Omental fat pad (tissue), 4 donors: ENCODE results near the gene EID1. TPM values are rescaled to one million over a fixed set of nuclear protein-coding genes. Genes with fewer than 3 reads are reported as not detected.

ENCODE experiments used
- ATAC-seq: fragments of 150-250 bp; one replicate; pipeline ENCODE4 v1.9.1; 2016; ENCODE audit warnings: mild to moderate bottlenecking, moderate library complexity; ENCODE audit not compliant: low FRiP score
- DNase-seq: peaks from one replicate; pipeline ENCODE4 v3.0.0-alpha.2; 2019; ENCODE audit warnings: low spot score
- total RNA-seq, 4 donors: library from RNA; depleted of rRNA; stranded (reverse); fragments of >200 nt; gene quantifications; one replicate each; pipeline ENCODE4 v1.1.0, GENCODE V29; 2016
- TF ChIP-seq, protein P1 (sequence below), 3 donors: fragments of 450-650 bp; IDR thresholded peaks; one replicate each; pipeline ENCODE4 v1.5.1; 2016 to 2017; ENCODE audit warnings: antibody characterized with exemption in 3 of 3, mild to moderate bottlenecking in 3 of 3, moderate library complexity in 2 of 3

Gene EID1
- total RNA-seq, 4 donors from 2014 or later, result 152 to 235 (median 216) TPM

DNA sequence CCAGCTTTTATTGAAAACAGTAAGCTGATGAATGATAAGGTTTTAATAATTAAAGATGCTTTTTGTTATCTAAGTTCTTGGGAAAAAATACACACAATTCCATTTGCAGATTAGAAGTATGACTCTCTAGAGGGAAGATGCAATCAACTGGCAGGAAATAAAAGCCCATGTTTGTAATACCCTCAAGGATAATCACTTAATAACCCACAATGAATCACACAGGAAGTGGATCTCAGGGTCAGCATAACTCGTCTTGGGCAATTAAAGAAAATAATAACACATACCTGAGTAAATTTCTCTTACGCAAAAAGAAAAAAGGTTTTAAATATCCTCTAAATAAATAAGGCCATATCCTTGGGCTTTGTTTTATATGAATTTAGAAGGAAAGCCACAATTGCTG lies 9.4 kb upstream of the EID1 start:
- ATAC-seq (no peak), DNase-seq (no peak)
- TF ChIP-seq, protein P1, sequence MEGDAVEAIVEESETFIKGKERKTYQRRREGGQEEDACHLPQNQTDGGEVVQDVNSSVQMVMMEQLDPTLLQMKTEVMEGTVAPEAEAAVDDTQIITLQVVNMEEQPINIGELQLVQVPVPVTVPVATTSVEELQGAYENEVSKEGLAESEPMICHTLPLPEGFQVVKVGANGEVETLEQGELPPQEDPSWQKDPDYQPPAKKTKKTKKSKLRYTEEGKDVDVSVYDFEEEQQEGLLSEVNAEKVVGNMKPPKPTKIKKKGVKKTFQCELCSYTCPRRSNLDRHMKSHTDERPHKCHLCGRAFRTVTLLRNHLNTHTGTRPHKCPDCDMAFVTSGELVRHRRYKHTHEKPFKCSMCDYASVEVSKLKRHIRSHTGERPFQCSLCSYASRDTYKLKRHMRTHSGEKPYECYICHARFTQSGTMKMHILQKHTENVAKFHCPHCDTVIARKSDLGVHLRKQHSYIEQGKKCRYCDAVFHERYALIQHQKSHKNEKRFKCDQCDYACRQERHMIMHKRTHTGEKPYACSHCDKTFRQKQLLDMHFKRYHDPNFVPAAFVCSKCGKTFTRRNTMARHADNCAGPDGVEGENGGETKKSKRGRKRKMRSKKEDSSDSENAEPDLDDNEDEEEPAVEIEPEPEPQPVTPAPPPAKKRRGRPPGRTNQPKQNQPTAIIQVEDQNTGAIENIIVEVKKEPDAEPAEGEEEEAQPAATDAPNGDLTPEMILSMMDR (IDR thresholded peaks at IDR 0.05), result no peak

DNA sequence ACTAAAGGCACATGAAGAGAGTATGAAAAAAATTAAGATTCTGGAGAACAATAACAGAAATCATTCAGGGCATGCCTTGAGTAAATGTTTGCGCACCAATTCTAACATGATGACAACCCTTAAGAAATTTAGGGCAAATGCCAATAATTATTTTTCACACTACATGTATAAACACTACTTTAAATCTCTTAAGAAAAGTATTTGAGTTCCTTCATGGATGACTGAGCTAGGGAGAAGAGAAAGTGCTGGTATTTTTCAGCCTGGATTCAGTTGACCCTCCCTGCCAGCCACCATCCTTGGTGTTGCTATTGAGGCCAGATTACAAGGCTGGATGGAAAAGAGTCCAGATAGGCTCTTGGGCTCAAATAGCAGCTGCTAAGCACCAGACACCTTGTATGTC lies 8.0 kb upstream of the EID1 start:
- ATAC-seq, result no peak
- DNase-seq, result no peak
- TF ChIP-seq, protein P1 (IDR thresholded peaks at IDR 0.05), result no peak

DNA sequence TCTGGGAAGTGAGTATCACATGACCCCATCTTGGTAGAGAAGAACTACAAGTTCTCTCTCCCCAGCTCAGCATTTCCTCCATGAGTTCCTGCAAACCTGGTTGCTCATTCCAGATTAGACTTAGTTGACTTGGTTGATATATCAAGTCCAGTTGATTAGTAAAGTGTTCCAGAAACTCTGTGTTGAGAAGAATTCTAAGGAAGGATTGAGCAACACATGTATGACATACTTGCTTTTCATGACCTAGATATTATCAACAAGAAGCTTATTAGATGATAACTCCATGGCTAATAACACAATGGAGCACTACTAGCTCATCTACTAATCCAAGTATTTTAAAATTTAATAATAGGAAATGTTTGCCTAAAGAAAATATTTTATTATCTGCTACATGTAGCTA lies 6.4 kb upstream of the EID1 start:
- TF ChIP-seq, protein P1 (IDR thresholded peaks at IDR 0.05), result no peak
- DNase-seq (no peak), ATAC-seq (no peak)

DNA sequence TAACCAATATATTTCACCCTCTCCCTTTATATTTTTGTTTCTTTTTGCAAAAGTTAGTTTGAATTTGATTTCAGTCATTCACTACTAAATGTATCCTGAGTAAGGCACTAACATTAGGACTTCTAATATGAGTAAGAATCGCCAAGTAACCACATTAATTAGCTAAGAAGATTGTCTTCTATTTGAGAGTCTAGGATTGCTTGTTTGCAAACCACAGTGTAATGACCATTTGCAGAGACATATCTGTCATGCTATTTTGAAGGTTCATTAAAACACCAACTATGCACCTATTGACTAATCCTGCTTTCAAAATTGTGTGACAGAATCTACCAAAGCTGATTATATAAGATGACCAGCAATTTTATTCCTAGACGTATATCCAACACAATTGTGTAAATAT lies 5.3 kb upstream of the EID1 start:
- TF ChIP-seq, protein P1 (IDR thresholded peaks at IDR 0.05), result no peak
- DNase-seq, result no peak
- ATAC-seq, result no peak

DNA sequence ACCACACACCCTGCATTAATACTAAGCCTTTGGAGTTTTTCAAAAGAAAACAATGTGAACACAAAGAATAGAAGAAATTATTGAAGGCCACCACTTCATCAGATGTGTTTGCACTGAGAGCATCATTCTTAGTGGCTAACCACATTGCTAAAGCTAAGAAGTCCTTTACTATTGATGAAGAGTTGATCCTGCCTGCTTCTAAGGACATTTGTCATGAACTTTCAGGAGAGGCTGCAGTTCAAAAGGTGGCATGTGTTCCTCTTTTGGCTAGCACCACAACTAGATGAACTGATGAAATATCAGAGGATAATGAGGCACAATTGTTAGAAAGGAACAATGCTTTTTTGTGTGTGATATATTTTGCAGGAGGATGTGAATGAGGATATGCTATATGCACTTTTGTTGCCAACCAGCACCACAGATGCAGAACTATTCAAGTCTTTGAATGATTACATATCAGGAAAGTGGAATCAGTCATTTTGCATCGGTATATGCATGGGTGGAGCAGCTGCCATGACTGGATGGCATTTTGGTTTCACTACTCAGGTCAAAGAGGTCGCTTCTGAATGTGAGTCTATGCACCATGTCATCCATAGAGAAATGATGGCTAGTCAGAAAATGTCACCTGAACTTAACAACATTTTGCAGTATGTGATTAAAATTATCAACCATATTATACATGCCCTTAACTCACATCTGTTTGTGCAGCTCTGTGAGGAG lies 2.5 kb upstream of the EID1 start:
- TF ChIP-seq, protein P1 (IDR thresholded peaks at IDR 0.05), result no peak
- DNase-seq (no peak), ATAC-seq (no peak)

DNA sequence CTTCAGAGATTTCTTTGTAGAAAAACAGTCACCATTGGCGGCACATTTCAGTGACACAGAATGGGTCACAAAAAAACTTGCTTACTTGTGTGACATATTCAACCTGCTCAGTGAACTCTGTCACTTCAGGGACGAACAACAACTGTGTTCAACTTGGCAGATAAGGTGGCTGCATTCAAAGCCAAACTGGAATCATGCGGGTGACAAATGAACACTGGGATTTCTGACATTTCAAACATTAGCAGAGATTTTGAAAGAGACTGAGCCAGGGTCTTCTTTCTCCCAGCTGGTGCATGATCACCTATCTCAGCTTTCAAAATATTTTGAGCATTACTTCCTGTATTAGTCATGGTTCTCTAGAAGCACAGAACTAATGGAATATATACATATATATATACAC lies 1.9 kb upstream of the EID1 start:
- TF ChIP-seq, protein P1 (IDR thresholded peaks at IDR 0.05), result no peak
- ATAC-seq, result no peak
- DNase-seq, result no peak

DNA sequence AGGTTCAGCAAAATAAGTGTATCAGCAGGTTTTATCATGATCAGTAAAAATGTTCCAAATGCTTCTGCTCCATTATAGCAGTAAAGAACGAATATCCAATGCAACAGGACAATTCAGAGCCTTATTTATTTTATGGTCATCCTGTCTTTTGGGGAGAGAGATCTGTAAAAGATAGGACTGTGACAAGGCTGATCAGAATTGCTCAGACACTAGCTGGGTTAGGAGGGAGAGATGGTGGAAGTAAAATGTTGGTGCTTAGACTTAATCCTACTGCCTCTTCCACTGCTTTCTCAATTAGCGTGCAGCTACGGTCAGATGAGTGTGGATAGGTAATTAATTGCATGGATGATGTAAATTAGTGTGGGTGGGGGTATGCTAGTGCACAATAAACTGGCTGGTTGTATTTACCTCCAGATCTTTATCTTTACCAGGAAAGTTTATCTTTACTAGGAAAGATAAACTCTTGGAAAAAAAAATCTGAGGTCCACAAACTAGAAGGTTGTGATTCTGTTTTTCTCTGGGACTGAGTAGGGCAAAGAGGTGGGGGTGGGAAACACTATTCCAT lies 2.2 kb downstream of the EID1 start:
- DNase-seq (no peak), ATAC-seq (no peak)
- TF ChIP-seq, protein P1 (IDR thresholded peaks at IDR 0.05), result no peak
